GM18873 (cell line): Measurements from ENCODE around the gene RAB1B.

Experiments
- ATAC-seq: cut with Tn5 transposase; IDR thresholded peaks from one replicate; pipeline ENCODE4 v1.9.1; 2021; ENCODE audit warnings: mild to moderate bottlenecking, moderate library complexity, moderate number of reproducible peaks; ENCODE audit not compliant: unreplicated experiment, low FRiP score

The RAB1B gene

DNA sequence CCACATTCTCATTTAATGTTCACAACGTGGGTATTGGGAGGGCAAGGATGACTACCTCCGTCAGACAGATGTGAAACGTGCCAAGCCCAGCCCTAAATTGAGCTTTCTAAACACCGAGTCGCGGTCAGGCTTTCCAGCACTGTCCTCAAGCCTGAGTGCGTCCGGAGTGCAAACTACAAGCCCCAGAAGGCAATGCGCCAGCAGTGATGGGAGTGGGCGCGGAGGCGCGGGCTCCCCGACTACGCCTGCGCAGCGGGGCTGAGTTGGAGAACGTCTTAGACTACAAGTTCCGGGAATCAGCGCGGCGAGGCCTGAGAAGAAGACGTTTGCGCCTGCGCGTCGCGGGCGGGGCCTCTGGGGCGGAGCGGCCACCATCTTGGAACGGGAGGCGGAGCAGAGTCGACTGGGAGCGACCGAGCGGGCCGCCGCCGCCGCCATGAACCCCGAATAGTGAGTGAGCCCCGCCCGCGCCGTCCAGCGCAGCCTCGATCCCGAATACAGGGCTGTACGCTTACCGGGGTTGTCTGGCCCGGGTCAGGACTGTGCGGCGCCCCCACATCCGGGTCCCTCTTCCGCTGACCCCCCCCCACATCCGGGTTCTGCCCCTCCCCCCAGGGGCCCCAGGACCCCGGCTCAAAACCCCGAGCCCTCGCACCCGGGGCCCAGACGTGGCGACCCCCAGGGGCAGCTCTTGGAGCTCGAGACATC lies at the start of gene RAB1B:
TSS of gene RAB1B (plus strand) at position 396 of the 708 bp plus-strand sequence. CDS start at position 437, 41 bp downstream.
- peak; percentile 78 for ATAC-seq

- no peak for ATAC-seq
These were observed 49.4 kb upstream of the RAB1B start for GRCh38 chr11:66218846-66219620.

- no peak for ATAC-seq
These were observed 48.4 kb upstream of the RAB1B start for GRCh38 chr11:66219846-66220565.

DNA sequence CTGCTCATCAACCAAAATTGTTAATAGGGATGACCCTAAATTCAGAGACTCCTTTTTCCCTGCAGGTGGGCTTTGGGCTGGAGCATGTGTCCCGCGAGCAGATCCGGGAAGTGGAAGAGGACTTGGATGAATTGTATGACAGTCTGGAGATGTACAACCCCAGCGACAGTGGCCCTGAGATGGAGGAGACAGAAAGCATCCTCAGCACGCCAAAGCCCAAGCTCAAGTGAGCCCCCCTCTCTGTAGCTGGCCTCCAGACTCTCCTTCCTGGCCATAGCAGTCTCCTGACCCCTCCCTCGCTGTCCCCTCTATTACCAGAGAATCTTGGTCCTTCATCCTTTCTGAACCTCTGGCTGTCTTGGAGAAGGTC lies 47.9 kb upstream of the RAB1B start:
- ATAC-seq: no peak

DNA sequence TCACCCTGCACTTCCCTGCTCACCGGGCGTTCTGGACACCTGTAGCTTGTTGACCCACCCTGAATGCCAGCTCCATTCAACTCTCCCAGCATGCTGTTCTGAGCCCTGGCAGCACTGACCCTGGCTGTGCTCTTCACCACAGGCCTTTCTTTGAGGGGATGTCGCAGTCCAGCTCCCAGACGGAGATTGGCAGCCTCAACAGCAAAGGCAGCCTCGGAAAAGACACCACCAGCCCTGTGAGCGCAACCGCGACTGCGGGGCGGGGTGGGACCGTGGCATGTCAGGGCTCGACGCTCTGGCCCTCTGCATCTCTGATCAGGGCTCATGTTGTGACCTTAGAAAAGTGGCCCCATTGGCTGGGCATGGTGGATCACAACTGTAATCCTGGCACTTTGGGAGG lies 47.4 kb upstream of the RAB1B start:
- no peak for ATAC-seq

- ATAC-seq: no peak
These were observed 46.7 kb upstream of the RAB1B start for GRCh38 chr11:66221726-66222236.

DNA sequence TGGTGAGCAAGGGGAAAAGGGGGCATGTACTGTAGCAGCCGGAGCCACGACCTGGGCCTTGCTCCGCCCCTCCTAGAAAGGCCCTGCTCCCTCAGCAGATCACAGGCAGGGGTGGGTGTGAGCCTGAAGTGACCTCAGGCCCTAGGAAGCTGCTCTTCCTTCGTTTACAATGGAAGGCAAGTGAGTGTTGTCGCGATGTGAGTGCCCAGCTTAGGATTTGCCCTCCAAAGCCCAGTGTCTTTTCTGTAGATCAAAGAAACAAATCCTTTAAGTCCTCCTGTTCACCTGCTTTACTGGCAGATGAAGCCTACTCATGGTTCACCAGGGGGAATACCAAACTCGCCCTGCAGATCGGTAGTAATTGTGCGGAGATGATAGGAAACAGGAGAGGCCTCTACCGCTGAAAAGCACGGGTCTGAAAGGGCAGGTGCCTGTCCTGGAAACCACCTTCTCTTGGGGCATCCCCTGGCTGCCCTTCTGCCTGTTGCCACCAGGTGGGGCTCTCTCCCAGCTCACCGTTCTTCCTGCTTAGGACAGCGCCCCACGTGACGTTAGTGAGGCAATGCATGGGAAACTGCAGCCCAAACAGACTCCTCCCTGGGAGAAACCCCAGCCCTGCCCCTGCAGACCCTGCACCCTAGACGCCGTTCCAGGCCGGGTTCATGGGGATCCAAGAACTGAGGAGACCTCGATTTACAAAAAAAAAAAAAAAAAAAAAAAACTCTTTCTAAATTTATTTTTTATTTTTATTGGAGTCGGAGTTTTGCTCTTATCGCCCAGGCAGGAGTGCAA lies 45.9 kb upstream of the RAB1B start:
- peak; percentile 83 for ATAC-seq

DNA sequence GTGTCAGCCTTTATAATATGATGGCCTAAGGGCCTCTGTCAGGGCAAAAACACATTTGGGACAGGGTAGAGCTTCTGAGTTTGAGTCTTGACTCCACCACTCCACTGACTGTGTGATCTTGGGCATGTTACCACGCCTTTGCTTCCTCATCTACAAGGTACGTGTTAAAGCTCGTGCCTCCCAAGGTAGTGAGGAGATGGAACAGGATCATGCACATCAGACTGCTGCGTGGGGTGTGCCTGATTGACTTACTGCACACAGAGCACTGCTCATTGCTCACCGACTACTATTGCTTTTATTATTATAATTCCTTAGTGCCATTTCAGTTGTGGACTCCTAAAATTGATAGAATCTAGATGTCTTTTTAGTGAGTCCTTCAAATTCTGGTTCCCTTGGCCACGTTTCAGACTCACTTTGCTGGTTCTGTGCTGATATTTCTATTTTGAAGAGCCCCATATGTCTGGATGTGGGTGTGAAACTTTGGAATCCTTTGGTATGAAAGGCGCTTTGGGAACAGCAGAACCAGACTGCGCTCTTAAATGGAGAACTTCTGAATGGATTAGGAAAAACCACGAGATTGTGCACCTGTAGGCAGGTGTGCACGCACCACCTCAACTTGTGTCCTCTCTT lies 44.1 kb upstream of the RAB1B start:
- no peak for ATAC-seq

GRCh38 chr11:66225066-66225465 lies 43.4 kb upstream of the RAB1B start:
- no peak for ATAC-seq

- ATAC-seq: no peak
These were observed 42.3 kb upstream of the RAB1B start for GRCh38 chr11:66226101-66226500.

DNA sequence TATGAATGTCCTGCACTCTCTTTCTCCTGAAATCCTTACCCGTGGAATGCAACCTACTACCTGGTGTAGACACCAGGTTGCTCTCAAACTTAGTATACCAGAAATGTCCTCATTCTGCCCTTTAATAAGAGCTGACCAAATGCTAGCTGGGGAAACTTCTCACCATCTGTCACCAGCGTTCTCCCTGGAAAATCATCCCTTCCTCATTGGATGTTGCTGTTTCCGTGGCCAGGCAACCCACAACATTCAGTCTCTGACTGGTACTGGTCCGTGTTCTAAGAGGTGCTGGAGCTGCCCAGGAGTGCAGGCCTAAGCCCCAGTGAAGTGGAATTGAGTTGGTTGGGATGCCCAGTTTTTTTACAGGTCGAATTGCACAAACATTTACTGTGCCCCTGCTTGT lies 40.7 kb upstream of the RAB1B start:
- ATAC-seq: no peak

DNA sequence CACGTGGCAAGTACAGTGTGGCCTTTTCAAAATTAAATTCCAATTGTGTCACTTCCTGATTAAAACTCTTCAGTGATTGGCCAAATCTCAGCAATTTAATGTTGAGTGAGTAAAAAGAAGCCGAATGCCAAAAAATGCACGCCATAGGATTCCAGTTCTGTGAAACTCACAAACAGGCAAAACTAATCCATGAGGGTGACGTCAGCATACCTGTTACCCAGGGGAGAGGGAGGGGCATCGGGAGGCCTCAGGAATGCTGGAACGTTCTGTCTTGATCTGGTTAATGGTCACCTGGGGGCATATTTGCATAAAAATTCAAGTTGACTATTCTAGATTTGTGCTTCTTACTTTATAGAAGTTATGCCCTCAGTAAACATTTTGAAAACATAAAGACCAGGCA lies 39.9 kb upstream of the RAB1B start:
- ATAC-seq: no peak

DNA sequence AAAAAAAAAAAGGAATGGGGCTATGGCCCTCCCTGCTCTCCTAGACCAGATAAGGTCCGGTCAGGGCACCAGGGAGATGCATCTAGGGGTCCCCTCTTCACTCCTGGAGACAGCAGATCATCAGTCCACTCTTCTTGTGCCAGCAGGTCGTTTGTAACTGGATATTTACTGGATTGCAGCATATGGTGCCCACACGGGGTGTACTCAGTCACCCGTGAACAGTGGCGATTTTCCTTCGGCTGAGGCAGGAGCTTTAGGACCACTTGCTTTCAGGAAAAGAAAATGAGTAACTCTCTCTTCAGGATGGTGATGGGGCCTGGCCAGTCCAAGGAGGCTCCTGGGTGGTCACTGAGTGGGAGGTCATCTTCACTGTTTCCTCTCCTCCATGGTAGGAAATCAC lies 38.3 kb upstream of the RAB1B start:
- ATAC-seq: no peak

DNA sequence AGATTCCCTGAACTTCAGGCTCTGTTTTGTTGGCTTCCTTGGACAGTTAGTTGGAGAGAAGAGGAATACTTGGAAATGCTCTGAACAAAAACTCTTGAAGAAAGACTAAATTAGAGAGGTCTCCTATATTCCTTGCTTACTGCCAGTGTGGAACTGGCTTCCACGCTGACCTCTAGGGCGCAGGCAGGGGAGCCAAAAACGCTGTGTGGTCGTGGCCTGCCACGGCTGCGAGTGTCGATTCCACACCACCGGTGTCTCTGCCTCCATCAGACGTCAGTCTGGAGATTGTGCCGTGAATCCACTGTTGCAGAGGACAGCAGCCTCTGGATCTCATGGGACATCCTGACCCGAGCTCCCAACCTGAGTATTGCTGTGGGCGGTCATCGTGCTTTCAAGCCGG lies 37.5 kb upstream of the RAB1B start:
- ATAC-seq: no peak

GRCh38 chr11:66231561-66231960 lies 36.9 kb upstream of the RAB1B start:
- ATAC-seq: no peak

GRCh38 chr11:66232769-66233168 lies 35.7 kb upstream of the RAB1B start:
- ATAC-seq: no peak

- no peak for ATAC-seq
These were observed 35.1 kb upstream of the RAB1B start for GRCh38 chr11:66233301-66233700.

DNA sequence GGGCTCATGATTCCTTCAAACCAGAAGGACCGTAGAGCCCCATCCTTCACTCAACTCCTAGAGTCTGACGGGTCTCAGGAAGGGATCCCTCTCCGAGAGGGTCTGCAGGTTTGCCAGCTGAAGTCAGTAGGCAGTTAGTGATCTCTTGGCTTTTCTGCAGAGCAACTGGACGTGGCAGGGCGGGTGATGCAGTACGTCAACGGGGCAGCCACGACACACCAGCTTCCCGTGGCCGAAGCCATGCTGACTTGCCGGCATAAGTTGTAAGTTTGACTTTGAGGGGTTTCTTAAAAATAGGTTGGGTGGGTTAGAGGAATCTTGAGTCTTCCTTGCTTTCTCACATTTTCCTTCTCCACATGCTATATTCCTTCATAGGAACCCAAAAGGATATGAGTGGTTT lies 33.3 kb upstream of the RAB1B start:
- ATAC-seq: no peak

DNA sequence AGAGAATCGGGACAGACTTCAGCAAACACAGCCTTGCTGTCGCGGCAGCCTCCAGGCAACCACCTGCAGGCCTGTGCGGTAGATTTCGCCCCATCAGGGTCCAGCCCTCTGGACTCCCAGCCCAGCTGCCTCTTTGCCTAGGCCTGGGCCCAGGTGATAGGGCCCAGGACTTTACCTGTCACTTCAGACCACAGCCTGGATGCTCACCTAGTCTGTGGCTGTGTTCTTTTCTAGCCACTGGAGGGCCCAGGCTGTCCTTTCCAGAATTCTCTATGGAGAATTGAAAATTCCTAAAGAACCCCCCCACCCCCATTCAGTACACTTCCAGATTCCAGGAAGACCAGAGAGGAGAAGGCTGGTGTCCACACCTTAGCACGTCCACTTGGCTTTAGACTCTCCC lies 30.6 kb upstream of the RAB1B start:
- no peak for ATAC-seq
